K562 (cell line): ENCODE data around the gene DTWD2. TPM values are rescaled to one million over a fixed set of nuclear protein-coding genes. Genes with fewer than 3 reads are reported as not detected.
"Not testable (repeated sequence)": the region's sequence is repeated elsewhere in the genome, so short reads cannot be mapped to it uniquely, and the experiment has no call there.

Source experiments
- ATAC-seq: fragments of 200-7000 bp; cut with Tn5 transposase; 3 replicates; pipeline ENCODE4 v1.9.1; 2020; ENCODE audit warnings: moderate library complexity
- BruUV-seq: library from RNA; stranded (reverse); fragments of 400-500 nt; replicated peaks from 2 replicates; lab custom pipeline; 2021; lab: Mats Ljungman, UMichigan
- CTCF ChIA-PET: fragments of 300-600 bp; formaldehyde crosslinking; extraction: SDS; loops from one replicate; lab custom pipeline; 2021; ENCODE audit warnings: low intra/inter-chr PET ratio; lab: Yijun Ruan, JAX
- POLR2A ChIA-PET: fragments of 300-600, 350-650 bp; sonication (Branson Sonifier 250); formaldehyde crosslinking; extraction: SDS; loops from one replicate; lab custom pipeline; 2021; ENCODE audit warnings: antibody characterized with exemption, inconsistent platforms; lab: Yijun Ruan, JAX
- DNase-seq, 4 experiments: peaks; one replicate each; pipeline versions ENCODE4 v3.0.0 to v3.0.0-alpha.2; 2011 to 2018; ENCODE audit warnings: low spot score in 3 of 4, mixed read lengths in 3 of 4; ENCODE audit errors: extremely low read depth in 1 of 4
- FAIRE-seq: peaks from 2 replicates; lab custom pipeline; 2011; peaks lifted over from hg19 to GRCh38; lab: Jason Lieb, UNC
- H2AFZ ChIP-seq: 2 replicates; pipeline ENCODE4 v1.6.0; 2011; ENCODE audit warnings: low read depth, low read length, control low read depth, inconsistent platforms
- H3K27ac ChIP-seq: fragments of 200-600 bp; 3 replicates; pipeline ENCODE4 v1.8.0; 2011; ENCODE audit warnings: low read depth, mild to moderate bottlenecking, control low read depth, inconsistent platforms, low read length, moderate library complexity, mixed read lengths; ENCODE audit errors: extremely low read depth
- H3K27me3 ChIP-seq, 2 experiments: fragments of 300-600 bp in 1 of 2; 2 replicates in 1 of 2; 3 replicates in 1 of 2; pipeline versions ENCODE4 v1.6.0 to v1.8.0; 2011; ENCODE audit warnings: inconsistent platforms in 2 of 2, low read length in 2 of 2, mild to moderate bottlenecking in 1 of 2, mixed read lengths in 1 of 2, moderate library complexity in 1 of 2; ENCODE audit not compliant: control insufficient read depth in 2 of 2, insufficient read depth in 2 of 2
- H3K36me3 ChIP-seq: fragments of 300-600 bp; 3 replicates; pipeline ENCODE4 v1.8.0; 2011; ENCODE audit warnings: mild to moderate bottlenecking, low read length, inconsistent platforms; ENCODE audit not compliant: control insufficient read depth, insufficient read depth
- H3K4me1 ChIP-seq, 2 experiments: fragments of 200-600 bp in 1 of 2; replicated peaks in 1 of 2; 2 replicates in 1 of 2; 3 replicates in 1 of 2; pipeline versions ENCODE4 v1.5.1 to v1.8.0; 2011; ENCODE audit warnings: inconsistent platforms in 2 of 2, low read length in 2 of 2, mild to moderate bottlenecking in 1 of 2, mixed read lengths in 1 of 2, moderate library complexity in 1 of 2; ENCODE audit not compliant: control insufficient read depth in 2 of 2, insufficient read depth in 2 of 2
- H3K4me2 ChIP-seq: 2 replicates; pipeline ENCODE4 v1.6.1; 2011; ENCODE audit warnings: low read length, control low read depth, inconsistent platforms, mixed read lengths; ENCODE audit not compliant: insufficient read depth
- H3K4me3 ChIP-seq: fragments of 200-600 bp; sonication (generic), shearing (Covaris generic); 2 replicates; pipeline ENCODE4 v1.5.1; 2016; ENCODE audit warnings: control low read depth, inconsistent platforms
- H3K79me2 ChIP-seq: fragments of 200-600 bp; 3 replicates; pipeline ENCODE4 v1.8.0; 2011; ENCODE audit warnings: low read length, inconsistent platforms; ENCODE audit not compliant: control insufficient read depth, insufficient read depth
- H3K9ac ChIP-seq, 2 experiments: 2 replicates each; pipeline versions ENCODE4 v1.6.0 to v1.6.1; 2011; ENCODE audit warnings: low read depth in 2 of 2, low read length in 2 of 2, control low read depth in 1 of 2, inconsistent platforms in 1 of 2, mild to moderate bottlenecking in 1 of 2, mixed read lengths in 1 of 2; ENCODE audit not compliant: insufficient read depth in 1 of 2
- H3K9me1 ChIP-seq: one replicate; pipeline ENCODE4 v1.6.0; 2011; ENCODE audit warnings: inconsistent platforms, mild to moderate bottlenecking, low read length, moderate library complexity; ENCODE audit not compliant: control insufficient read depth, insufficient read depth
- H3K9me3 ChIP-seq: replicated peaks from 2 replicates; pipeline ENCODE4 v1.5.1; 2011; ENCODE audit warnings: low read depth, low read length, inconsistent platforms; ENCODE audit not compliant: control insufficient read depth, insufficient read depth
- H4K20me1 ChIP-seq: replicated peaks from 2 replicates; pipeline ENCODE4 v1.6.1; 2011; ENCODE audit warnings: low read length, inconsistent platforms, mixed read lengths; ENCODE audit not compliant: control insufficient read depth, insufficient read depth
- WGBS: fragments of 100-300 bp; shearing (Covaris generic); methylation state at CpG from one replicate; pipeline ENCODE4 v1.1.6; 2016; ENCODE audit warnings: low coverage, mixed read lengths; ENCODE audit not compliant: insufficient coverage; ENCODE audit errors: missing lambda C conversion rate; 5-methylcytosine and 5-hydroxymethylcytosine counted together
- in situ Hi-C: fragments of 300-500 bp; cut with MboI; formaldehyde crosslinking; loops from 4 replicates; pipeline ENCODE4 v1.15.0; 2018; ENCODE audit warnings: inconsistent platforms, mixed read lengths
- intact Hi-C: fragments of 100-400 bp; cut with micrococcal nuclease; formaldehyde crosslinking; loops from 2 replicates; pipeline ENCODE4 v1.14.2; 2022
- polyA plus RNA-seq, 8 experiments: library from polyadenylated mRNA; depleted of rRNA in 4 of 8; stranded (reverse) in 5 of 8; unstranded in 3 of 8; fragments of >200 nt; fragmentation: Nextera tagmentation in 2 of 8; fragmentation: Illumina TruSeq in 1 of 8; extraction: Ambion mirVana in 2 of 8; extraction: Trizol in 1 of 8; gene quantifications; 2 replicates each; pipeline versions ENCODE4 v1.2.1 to v1.2.3, GENCODE V29; 2011 to 2014; ENCODE audit warnings: inconsistent platforms in 1 of 8, missing spikeins in 1 of 8
- total RNA-seq, 7 experiments: library from RNA; depleted of rRNA in 6 of 7; stranded (reverse); fragments of >200 nt in 6 of 7; fragmentation: Illumina TruSeq in 2 of 7; extraction: Trizol in 2 of 7; gene quantifications; 2 replicates each; pipeline versions ENCODE4 v1.2.1 to v1.2.3, GENCODE V29; 2011 to 2021; ENCODE audit warnings: low replicate concordance in 1 of 7

DTWD2 gene
- total and polyA plus RNA-seq, 9 of the 15 experiments (the other 6 are each of a cell fraction or from before 2014, with no cell fraction given) = 0.99 to 10.8 (median 4.1) TPM

DNA sequence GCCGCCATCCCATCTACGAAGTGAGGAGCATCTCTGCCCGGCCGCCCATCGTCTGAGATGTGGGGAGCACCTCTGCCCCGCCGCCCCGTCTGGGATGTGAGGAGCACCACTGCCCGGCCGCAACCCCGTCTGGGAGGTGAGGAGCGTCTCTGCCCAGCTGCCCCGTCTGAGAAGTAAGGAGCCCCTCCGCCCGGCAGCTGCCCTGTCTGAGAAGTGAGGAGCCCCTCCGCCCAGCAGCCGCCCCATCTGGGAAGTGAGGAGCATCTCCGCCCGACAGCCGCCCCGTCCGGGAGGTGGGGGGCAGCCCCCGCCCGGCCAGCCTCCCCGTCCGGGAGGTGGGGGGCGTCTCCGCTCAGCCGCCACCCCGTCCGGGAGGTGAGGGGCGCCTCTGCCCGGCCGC is 23.4 kb downstream of the DTWD2 start:
- WGBS = no CpG with 5 or more reads among the region's 34 CpGs
- BruUV-seq, H3K9me1 ChIP-seq, DNase-seq, intact Hi-C loops, H4K20me1 ChIP-seq, H3K27me3 ChIP-seq, H3K4me1 ChIP-seq, H3K9me3 ChIP-seq, H3K27ac ChIP-seq, H3K9ac ChIP-seq, CTCF ChIA-PET, H2AFZ ChIP-seq, FAIRE-seq, H3K4me2 ChIP-seq, H3K79me2 ChIP-seq, H3K36me3 ChIP-seq, H3K4me3 ChIP-seq, ATAC-seq: not testable (repeated sequence)
- in situ Hi-C loops = loop anchor here (10.0 kb wide), 1 partner anchor 1460 kb away; no protein-coding TSS in a partner anchor
- POLR2A ChIA-PET = interaction anchor here (0.9 kb wide), 1 partner anchor 12 kb away, joined by 3 read pairs; no protein-coding TSS in a partner anchor

DNA sequence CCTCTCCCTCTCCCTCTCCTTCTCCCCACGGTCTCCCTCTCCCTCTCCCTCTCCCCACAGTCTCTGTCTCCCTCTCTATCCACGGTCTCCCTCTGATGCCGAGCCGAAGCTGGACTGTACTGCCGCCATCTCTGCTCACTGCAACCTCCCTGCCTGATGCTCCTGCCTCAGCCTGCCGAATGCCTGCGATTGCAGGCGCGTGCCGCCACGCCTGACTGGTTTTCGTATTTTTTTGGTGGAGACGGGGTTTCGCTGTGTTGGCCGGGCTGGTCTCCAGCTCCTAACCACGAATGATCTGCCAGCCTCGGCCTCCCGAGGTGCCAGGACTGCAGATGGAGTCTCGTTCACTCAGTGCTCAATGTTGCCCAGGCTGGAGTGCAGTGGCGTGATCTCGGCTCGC is 24.0 kb downstream of the DTWD2 start:
- H3K9ac ChIP-seq, H3K27ac ChIP-seq, DNase-seq, ATAC-seq, intact Hi-C loops, H3K4me1 ChIP-seq, H3K4me2 ChIP-seq, H4K20me1 ChIP-seq, H3K36me3 ChIP-seq, POLR2A ChIA-PET, H2AFZ ChIP-seq, H3K27me3 ChIP-seq, H3K79me2 ChIP-seq, CTCF ChIA-PET, H3K9me1 ChIP-seq, H3K9me3 ChIP-seq, FAIRE-seq, BruUV-seq, H3K4me3 ChIP-seq: not testable (repeated sequence)
- WGBS = 34% methylated on average over 14 of the region's 22 CpGs
- in situ Hi-C loops = loop anchor here (10.0 kb wide), 1 partner anchor 1460 kb away; no protein-coding TSS in a partner anchor
